HG02610 (cell line): ENCODE results near the gene SUMO2.
"Not testable (repeated sequence)": the region's sequence is repeated elsewhere in the genome, so short reads cannot be mapped to it uniquely, and the experiment has no call there.

ENCODE experiments used
- ATAC-seq: cut with Tn5 transposase; IDR thresholded peaks from one replicate; pipeline ENCODE4 v1.9.1; 2021; ENCODE audit warnings: mild to moderate bottlenecking, moderate library complexity; ENCODE audit not compliant: unreplicated experiment

The SUMO2 gene

DNA sequence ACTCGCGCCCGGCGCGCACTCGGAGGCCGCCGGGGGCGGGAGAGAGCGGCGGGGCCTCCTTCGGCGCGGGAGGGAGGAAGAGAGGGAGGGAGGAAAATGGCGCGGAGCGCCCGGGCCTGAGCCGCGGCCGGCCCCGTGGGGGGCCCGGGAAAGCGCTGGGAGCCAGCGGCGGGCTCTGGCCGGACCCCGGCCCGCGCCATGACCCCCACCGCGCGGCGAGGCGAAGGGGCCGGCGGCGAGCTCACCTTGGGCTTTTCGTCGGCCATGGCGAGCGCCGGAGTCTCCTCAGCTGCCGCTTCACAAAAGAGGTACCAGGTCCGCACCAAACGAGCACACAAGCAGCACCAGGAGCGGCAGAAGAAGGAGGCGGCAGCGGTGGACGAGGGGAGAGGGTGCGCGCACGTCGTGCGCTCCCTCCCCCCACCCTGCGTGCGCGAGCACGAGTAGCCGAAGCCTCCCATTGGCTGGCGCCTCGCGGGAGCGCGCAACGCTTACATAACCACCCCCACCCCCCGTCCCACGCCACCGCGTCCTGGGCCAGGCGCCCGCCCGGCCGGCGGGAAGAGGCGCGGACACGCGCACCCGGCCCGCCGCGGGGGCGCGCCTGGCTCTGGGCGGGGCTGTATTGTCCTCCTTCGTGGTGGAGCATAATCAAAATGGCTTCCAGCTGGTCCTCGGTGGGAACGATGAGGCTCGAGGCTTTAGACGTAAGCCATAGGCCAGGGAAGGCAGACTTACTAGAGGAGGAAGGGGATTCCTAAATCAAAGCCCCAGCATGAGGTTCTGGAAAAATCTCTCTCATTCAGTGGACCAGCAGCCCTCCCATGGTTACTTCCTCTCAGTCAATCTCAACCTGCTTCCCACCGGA, at the start of gene SUMO2:
Gene SUMO2 (minus strand): TSS at position 391 of the 868 bp plus-strand sequence. CDS start 125 bp downstream, at position 266.
- peak; percentile 76 for ATAC-seq

DNA sequence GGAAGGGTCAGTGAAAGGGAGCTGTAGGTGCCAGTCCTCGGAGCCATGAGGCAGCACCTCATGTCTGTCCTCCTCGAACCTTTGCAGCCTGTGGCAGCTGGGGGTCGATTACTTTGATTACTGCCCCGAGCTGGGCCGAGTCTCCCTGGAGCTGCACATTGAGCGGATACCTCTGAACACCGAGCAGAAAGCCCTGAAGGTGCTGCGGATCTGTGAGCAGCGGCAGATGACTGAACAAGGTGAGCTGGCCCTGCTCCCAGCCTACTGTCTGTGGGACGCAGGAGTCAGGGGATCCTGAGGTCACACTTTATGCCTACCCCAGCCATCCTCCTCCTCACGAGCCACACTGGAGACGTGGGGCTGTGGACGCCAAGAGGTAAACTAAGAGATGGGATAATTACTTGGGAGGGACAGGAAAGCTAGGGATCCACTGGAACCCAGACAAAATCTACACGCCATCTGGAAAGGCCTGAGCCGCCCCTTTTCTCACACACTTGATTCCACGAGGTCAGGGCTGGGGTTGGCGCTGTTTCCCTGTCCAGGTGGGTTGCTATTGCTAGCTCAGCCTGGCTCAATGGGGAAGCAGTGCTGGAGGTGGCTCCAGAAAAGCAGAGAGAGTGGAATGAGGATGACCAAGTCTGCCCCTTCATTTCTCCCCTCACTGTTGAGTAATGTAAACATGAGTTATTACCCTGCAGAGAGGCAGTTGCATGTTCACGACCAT, 49.1 kb upstream of the SUMO2 start:
- no peak for ATAC-seq

DNA sequence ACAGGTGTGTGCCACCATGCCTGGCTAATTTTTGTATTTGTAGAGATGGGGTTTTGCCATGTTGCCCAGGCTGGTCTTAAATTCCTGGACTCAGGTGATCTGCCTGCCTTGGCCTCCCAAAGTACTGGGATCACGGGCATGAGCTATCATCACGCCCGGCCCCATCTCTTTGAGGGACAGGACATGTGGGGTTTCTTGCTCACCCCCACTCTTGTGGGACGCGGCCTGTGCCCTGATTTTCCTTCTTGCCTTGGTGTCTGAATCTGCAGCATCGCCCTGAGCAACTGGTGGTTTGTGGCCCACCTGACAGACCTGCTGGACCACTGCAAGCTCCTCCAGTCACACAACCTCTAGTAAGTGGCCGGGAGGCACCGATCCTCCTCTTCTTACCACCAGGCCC, 48.3 kb upstream of the SUMO2 start:
- ATAC-seq = no peak

DNA sequence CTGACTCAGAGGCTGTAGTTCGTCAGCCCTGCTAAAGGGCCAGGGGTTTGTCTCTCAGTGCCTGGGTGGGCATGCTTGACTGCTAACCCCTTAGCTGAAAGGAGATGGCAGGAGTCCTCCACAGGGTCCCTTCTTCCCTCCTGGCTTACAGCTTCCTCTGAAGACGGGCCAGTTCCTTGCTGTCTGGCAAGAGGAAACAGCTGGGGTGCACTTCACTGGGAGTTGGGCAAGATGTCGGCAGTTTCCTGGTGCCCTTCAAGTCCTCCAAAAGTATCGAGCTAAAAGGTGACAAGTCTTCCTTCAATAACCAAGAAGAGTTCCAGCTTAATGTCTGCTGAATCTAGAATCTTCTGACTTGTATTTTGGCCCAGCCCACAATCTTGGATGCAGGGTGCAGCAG, 46.1 kb upstream of the SUMO2 start:
- no peak for ATAC-seq

DNA sequence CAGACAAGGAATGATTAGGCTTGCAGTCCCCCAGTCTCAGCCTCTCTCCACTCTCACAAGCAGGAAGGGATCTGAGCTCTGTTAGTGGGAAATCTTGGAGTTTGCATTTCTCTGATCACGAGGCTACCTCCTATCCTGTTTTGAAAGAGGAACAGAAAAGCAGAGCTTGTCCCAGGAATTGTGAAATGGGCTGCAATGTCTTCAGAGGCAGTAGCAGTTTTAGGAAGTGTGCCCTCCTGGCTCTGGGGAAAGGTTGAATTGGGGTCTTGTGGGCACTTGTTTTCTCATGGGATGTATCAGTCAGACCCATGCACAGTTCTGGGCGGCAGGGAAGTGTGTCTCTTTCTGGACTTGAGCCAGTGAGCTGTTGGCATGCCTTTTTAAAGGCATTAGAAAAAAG, 45.5 kb upstream of the SUMO2 start:
- no peak for ATAC-seq

DNA sequence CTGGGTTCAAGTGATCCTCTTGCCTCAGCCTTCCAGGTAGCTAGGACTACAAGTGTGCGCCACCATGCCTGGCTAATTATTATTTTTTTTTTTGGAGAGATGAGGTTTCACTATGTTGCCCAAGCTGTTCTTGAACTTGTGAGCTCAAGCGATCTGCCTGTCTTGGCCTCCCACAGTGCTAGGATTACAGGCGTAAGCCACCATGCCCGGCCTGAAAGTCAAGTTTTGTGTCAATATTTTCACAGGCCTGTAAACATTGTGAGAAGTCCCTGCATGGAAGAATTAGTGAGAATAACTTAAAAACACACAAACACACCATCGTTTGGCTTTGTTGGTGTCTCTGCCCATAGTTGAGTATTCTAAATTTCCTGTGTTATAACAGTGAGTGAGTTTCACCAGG, 45.0 kb upstream of the SUMO2 start:
- no peak for ATAC-seq

DNA sequence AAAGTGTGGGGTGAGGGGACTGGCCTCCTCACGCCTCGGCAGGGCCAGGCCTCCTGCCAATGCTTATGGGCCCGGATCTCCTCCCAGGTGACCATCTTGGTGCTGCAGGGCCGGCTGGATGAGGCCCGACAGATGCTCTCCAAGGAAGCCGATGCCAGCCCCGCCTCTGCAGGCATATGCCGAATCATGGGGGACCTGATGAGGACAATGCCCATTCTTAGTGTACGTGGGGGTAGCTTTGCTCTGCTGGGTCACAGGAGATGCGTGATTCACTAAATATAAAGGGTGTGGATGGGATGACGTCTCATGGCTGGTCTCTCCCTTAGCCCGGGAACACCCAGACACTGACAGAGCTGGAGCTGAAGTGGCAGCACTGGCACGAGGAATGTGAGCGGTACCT, 42.3 kb upstream of the SUMO2 start:
- ATAC-seq = no peak

DNA sequence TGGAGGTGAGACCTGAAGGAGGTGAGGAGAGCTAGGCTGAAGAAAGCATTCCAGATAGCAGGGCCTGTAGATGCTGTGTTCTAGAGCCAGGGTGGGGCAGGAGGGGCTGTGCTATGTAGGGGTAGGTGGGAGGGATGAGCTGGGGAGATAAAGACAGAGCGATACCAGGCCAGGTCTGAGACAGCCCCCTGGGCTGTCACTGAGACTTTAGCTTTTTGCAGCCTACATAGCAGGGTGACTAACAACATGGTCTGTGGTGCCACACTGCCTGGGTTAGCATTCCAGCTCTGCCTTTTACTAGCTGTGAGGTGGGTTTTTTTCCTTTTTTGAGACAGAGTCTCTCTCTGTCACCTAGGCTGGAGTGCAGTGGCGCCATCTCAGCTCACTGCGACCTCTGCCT, 37.1 kb upstream of the SUMO2 start:
- ATAC-seq = no peak

DNA sequence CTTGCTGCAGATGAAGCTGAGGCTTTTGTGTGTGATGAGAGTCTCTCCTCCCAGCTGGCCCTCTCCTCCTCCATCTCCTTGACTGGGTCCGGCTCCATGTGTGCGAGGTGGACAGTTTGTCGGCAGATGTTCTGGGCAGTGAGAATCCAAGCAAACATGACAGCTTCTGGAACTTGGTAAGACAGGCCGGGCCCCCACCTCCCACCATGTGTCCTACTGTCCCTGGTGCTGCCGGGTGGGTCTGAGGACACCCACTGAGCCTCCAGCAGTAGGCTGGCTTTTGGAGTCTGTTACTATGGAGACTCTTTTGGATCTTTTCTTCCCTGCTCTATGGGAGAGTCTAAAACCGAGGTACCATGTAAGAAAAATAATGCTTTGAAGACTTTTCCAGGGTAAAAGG, 35.4 kb upstream of the SUMO2 start:
- no peak for ATAC-seq

DNA sequence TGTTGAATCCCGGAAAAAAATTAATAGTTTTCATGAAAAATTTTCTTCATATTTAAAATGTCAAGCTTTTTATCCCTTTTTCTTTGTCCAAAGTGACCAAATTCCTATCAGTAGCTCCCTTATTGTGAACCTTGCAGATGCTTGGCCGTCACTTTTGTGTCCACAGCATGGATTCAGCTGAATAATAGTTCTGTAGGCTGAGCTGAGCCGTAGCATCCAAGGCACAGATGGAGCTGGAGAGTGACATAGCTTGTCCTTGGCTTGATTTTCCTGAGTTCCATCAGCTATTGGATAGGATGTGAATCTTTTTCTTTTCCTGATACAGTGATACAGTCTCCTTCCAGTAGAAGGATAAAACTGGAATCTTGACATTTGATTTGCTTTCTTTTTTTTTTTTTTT, 26.3 kb upstream of the SUMO2 start:
- no peak for ATAC-seq

DNA sequence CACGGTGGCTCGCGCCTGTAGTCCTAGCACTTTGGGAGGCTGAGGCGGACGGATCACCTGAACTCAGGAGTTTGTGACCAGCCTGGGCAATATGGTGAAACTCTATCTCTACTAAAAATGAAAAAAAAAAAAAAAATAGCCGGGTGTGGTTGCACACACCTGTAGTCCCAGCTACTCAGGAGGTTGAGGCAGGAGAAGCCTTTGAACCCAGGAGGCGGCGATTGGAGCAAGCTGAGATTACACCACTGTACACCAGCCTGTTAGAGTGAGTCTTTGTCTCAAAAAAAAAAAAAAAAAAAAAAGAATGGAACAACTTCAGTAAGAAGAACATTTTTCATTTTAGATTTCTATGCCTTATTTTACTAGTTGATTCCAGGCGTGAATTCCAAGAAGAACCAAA, 25.4 kb upstream of the SUMO2 start:
- no peak for ATAC-seq

DNA sequence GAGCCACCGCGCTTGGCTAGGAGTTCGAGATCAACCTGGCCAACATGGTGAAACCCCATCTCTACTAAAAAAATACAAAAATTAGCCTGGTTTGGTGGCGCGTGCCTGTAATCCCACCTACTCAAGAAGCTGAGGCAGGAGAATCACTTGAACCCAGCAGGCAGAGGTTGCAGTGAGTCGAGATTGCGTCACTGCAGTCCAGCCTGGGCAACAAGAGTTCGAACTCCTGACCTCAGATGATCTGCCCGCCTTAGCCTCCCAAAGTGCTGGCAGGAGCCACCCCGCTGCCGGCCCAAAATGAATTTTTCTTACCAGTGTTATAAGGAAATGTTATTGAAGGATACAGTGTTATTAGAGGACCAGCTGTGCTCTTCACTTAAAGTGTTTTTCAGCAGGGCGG, 25.0 kb upstream of the SUMO2 start:
- no peak for ATAC-seq

DNA sequence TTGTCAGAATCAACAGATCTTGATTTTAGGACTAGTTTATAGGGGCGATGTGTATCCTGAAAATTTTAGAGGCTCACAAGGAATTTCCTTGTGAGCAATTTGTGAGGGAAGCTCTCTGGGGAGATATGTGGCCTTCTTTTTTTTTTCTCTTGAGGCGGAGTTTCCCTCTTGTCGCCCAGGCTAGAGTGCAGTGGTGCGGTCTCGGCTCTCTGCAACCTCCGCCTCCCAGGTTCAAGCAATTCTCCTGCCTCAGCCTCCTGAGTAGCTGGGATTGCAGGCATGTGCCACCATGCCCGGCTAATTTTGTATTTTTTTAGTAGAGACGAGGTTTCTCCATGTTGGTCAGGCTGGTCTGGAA, 24.3 kb upstream of the SUMO2 start:
- not testable (repeated sequence) for ATAC-seq

DNA sequence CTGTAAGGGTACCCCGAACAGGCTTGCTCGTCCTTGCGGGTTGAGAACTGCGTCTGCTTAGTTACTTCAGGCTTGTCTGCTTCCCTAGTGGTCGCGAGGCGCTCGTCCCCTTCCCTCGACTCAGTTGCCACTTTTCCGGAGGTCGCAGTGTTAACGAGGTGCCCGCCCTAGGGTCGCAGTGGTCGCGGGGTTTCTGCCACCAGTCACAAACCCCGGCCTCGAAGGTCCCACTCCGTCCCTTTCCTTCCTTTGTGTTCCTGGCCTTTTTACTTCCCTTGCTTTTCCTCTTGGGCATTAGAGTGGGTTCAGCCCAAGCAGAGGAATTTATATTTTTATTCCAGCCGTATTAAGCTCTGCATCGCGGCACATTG, 23.0 kb upstream of the SUMO2 start:
- no peak for ATAC-seq

DNA sequence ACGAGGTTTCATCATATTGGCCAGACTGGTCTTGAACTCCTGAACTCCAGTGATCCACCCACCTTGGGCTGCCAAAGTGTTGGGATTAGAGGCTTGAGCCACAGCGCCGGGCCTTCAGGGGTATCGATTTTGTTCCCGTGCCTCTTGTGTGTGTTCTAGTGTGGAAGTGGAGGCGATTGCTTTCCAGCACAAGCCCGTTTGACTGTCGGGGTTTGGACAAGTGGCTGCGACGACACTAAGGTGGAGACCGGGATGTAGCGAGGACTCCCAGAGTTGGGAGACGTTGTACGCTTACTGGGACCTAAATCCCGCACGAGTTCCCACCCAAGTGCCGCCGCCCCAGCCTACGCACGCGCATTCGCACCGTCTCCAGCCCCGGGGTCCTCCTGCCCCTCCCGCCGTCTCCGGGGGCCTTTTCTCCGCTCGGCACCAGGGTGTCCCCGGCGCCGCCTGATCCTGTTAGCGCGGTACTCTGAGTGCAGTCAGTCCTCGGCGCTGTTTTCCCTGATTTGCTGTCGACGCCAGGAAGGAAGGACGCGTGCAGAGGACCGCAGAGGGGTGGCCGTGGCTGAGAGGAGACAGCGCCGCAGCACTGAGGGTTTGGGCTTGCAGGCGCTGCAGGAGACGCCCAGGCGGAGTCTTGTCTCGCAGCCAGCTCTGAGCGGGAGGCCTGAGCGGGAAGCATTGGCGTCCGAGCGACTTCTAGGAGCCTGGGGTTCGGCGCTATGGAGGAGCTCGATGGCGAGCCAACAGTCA, 22.5 kb upstream of the SUMO2 start, which contains the start of gene NUP85:
Gene NUP85 (plus strand): TSS at position 643 of the 756 bp plus-strand sequence. CDS start 83 bp downstream, at position 726.
- peak; percentile 73 for ATAC-seq

DNA sequence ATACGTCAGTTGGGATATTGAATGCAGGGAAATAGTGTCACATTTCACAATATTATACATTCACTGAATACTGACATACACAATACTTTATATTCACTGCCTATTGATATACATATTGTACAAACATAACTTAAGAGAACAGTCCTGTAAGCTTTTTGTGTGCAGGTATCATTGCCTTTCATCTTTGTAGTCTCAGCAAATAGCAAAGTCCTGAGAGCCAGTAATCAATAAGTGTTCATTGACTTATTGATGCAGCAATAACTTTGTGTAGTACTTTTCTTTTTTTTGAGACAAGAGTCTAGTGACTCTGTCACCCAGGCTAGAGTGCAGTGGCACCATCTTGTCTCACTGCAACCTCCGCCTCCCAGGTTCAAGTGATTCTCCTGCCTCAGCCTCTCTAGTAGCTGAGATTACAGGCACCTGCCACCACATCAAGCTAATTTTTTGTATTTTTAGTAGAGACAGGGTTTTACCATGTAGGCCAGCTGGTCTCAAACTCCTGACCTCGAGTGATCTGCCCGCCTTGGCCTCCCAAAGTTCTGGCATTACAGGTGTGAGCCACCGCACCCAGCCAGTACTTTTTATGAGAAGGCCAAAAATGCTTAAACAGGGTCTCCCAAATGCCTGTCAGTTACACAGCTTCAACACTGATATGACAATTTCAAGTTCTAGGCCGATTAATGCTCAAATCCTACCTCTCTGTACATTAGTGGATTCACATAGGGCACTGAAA, 17.3 kb upstream of the SUMO2 start:
- ATAC-seq = no peak

DNA sequence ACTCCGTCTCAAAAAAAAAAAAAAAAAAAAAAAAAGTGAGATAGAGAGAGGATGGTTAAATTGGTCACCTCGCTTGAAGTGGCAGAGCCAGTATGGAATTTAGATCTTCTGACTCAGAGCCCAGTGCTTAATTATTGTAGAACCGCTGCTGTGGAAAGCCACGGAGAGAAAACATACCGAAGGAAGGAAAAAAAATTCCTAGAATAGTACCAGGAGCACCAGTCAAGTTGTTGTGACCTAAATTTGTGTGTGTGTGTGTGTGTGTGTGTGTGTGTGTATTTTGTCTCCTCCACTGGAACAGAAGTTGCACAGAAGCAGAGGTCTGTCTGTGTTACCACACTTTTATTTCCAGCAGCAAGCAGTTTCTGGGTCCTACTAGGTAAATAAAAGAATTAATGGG, 12.1 kb upstream of the SUMO2 start:
- ATAC-seq = no peak

DNA sequence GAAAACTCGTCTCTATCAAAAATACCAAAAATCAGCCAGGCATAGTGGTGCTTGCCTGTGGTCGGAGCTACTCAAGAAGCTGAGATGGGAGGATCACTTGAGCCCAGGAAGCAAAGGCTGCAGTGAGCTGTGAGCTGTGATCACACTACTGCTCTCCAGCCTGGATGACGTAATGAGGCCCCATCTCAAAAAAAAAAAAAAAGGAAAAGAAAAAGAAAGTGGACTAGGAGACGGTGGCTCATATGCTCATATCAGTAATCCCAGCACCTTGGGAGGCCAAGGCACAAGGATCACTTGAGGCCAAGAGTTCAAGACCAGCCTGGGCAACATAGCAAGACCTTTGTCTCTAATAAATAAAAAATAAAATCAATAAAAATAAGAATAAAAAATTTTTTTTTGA, 8.8 kb upstream of the SUMO2 start:
- ATAC-seq = no peak

DNA sequence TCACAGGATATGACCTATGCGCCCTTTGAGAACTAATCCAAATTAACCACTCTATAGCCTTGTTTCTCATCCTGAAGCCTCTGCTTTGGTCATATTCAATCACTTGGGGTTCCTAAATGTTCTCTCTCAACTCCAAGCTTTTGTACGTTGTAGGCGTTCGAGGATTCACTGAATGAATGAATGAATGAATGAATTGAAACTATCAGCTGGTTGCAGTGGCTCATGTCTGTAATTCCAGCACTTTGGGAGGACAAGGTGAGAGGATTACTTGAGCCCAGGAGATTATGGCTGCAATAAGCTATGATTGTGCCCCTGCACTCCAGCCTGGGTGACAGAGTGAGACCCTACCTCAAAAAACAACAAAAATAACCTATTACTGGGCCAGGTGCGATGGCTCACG, 5.9 kb upstream of the SUMO2 start:
- no peak for ATAC-seq

DNA sequence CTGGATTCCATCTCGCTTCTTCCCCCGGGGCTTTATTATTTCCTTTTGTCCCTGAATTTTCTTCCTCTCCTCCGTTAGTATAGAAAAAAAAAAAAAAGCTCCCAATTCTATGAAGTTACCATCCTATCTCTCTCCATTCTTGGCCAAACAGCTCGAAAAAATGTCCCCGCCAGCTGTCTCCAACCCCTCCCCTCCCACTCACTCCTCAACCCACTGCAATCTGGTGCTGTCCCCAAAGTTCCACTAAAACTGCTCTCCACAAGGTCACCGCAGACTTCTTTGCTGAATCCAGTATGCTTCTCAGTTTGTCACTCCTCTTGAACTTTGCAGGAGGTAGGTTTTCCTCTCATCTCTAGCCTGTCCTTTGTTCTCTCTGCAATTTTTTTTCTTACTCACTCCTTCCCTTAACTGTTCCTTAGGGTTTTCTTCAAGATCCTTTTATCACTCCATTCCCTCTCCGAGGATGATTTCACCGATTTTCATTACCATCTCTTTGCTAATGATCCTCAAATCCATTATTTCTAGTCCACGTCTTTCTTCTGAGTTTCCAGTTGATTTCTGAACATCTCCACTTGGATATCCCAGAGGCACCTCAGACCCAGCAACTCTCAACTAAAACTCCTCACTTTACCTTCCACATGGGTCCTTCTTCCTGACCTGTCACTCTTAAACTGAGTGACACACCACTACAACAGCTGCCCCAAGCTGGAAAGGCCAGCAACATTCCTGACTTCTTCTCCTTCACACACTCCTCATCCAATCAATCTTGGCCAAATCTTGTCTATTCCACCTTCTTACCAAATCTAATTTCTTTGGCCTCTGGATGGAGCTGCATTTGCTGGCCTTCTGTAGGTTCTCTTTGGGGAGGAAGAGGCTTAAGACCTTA, 1.5 kb upstream of the SUMO2 start:
- ATAC-seq = no peak
